Measurements from ENCODE around the gene ERCC6. TPM values are rescaled to one million over a fixed set of nuclear protein-coding genes. Genes with fewer than 3 reads are reported as not detected.

Gene ERCC6
- total and polyA plus RNA-seq, 2 donors (not counting 1 experiment from before 2014, with no cell fraction given), result 8.1 to 59.8 TPM

DNA sequence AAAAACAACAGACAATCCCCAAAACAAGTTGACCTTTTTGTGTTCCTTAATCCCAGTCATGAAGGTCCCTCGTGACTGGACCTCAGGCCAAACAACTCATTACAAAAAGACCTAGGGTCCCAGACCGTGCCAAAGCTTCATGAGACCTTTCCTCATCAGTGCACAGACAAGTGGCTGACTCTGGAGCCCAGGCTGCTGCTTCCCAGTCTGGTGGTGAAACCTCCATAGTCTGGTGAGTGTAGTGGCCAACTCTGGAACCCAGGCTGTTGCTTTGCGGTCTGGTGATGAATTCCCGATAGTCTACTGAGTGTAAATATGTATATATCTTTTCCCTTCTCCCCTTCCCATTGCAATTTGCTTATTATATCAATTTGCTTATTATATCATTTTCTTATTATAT is 49.1 kb upstream of the ERCC6 start:
- no peak overlapping the region for H3K27ac Mint-ChIP-seq
- peaks cover 32% of the 10 kb centered on the region for H3K27me3 Mint-ChIP-seq
- CTCF ChIA-PET, result no interaction called here
- intact Hi-C loops (cut with micrococcal nuclease), result no loop called here
- Histone ChIP-seq H3K9ac (ENCODE audit: low read length) (no peak overlapping the region), H3K27me3 (replicated peaks in 1 of 4; ENCODE audit: control extremely low read depth in 1 of 4, control insufficient read depth in 3 of 4, insufficient read depth in 4 of 4, low read length in 3 of 4) (peaks cover 0 to 8% (median 1%) of the 10 kb centered on the region in 4 experiments), H3K9me3 (ENCODE audit: control extremely low read depth in 1 of 3, control insufficient read depth in 2 of 3, insufficient read depth in 1 of 3, low read length in 2 of 3) (peaks cover 0 to 3% (median 0%) of the 10 kb centered on the region in 3 donors), H3K27ac (ENCODE audit: low read length in 2 of 2) (no peak overlapping the region), H3K36me3 (replicated peaks in 1 of 2; ENCODE audit: control extremely low read depth in 1 of 2, control insufficient read depth in 1 of 2, extremely low read depth in 1 of 2, insufficient read depth in 2 of 2, low read length in 1 of 2) (no peaks in the 10 kb centered on the region), H3K4me3 (ENCODE audit: control extremely low read depth in 1 of 5, extremely low read depth in 1 of 5, insufficient read depth in 1 of 5, low read depth in 2 of 5, low read length in 4 of 5) (no peak overlapping the region), H3K4me2 (replicated peaks; ENCODE audit: low read depth, low read length, poor library complexity, severe bottlenecking) (no peak overlapping the region), H4K20me1 (ENCODE audit: control insufficient read depth, insufficient read depth, low read length, poor library complexity, severe bottlenecking) (no peaks in the 10 kb centered on the region), H3K79me2 (ENCODE audit: control insufficient read depth, insufficient read depth, low read length) (no peaks in the 10 kb centered on the region), H2AFZ (ENCODE audit: insufficient read depth, low read depth, low read length, poor library complexity, severe bottlenecking) (no peak overlapping the region), H3K4me1 (ENCODE audit: control insufficient read depth in 2 of 2, insufficient read depth in 2 of 2, low read length in 2 of 2) (no peaks in the 10 kb centered on the region)
- no peak for DNase-seq
- POLR2A ChIA-PET, result no interaction called here
- TF ChIP-seq, protein P1, sequence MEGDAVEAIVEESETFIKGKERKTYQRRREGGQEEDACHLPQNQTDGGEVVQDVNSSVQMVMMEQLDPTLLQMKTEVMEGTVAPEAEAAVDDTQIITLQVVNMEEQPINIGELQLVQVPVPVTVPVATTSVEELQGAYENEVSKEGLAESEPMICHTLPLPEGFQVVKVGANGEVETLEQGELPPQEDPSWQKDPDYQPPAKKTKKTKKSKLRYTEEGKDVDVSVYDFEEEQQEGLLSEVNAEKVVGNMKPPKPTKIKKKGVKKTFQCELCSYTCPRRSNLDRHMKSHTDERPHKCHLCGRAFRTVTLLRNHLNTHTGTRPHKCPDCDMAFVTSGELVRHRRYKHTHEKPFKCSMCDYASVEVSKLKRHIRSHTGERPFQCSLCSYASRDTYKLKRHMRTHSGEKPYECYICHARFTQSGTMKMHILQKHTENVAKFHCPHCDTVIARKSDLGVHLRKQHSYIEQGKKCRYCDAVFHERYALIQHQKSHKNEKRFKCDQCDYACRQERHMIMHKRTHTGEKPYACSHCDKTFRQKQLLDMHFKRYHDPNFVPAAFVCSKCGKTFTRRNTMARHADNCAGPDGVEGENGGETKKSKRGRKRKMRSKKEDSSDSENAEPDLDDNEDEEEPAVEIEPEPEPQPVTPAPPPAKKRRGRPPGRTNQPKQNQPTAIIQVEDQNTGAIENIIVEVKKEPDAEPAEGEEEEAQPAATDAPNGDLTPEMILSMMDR (IDR thresholded peaks at IDR 0.05), result no peak
- TF ChIP-seq EZH2 (IDR thresholded peaks at IDR 0.05; ENCODE audit: borderline replicate concordance, insufficient read depth, low read depth, low read length, poor library complexity, severe bottlenecking), result no peak
- H3K9me3 Mint-ChIP-seq (ENCODE audit: insufficient read depth), result peaks cover 6% of the 10 kb centered on the region
- no peaks in the 10 kb centered on the region for H3K4me1 Mint-ChIP-seq
- no peak overlapping the region for H3K4me3 Mint-ChIP-seq
- WGBS (ENCODE audit: insufficient coverage), result 78% methylated on average over 1 of the region's 4 CpGs
- ATAC-seq (ENCODE audit: low read depth), result no peak

DNA sequence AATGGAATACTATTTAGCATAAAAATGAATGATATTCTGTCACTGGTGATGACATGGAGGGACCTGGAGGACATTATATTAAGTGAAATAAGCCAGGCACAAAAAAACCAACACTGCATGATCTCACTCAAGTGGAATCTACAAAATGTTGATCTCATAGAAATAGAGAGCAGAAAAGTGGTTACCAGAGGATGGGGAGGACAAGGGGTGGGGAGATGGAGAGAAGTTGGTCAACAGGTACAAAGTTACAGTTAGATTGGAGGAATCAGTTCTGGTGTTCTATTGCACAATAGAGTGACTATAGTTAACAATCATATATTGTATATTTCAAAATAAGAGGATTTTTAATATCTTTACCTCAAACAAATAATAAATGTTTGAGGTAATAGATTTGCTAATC is 46.5 kb upstream of the ERCC6 start:
- CTCF ChIA-PET, result interaction anchor here (1.9 kb wide), 1 partner anchor 8 kb away, joined by 6 read pairs; no protein-coding TSS in a partner anchor

More for the DNA sequence above, 46.5 kb upstream of the ERCC6 start:
- DNase-seq, result no peak
- H3K9me3 Mint-ChIP-seq (ENCODE audit: insufficient read depth), result peaks cover 6% of the 10 kb centered on the region
- Histone ChIP-seq H4K20me1 (ENCODE audit: control insufficient read depth, insufficient read depth, low read length, poor library complexity, severe bottlenecking) (no peaks in the 10 kb centered on the region), H3K79me2 (ENCODE audit: control insufficient read depth, insufficient read depth, low read length) (no peaks in the 10 kb centered on the region), H3K9me3 (ENCODE audit: control extremely low read depth in 1 of 3, control insufficient read depth in 2 of 3, insufficient read depth in 1 of 3, low read length in 2 of 3) (peaks cover 0 to 3% (median 0%) of the 10 kb centered on the region in 3 donors), H3K36me3 (replicated peaks in 1 of 2; ENCODE audit: control extremely low read depth in 1 of 2, control insufficient read depth in 1 of 2, extremely low read depth in 1 of 2, insufficient read depth in 2 of 2, low read length in 1 of 2) (no peaks in the 10 kb centered on the region), H3K27ac (ENCODE audit: low read length in 2 of 2) (no peak overlapping the region), H2AFZ (ENCODE audit: insufficient read depth, low read depth, low read length, poor library complexity, severe bottlenecking) (no peak overlapping the region), H3K27me3 (replicated peaks in 1 of 4; ENCODE audit: control extremely low read depth in 1 of 4, control insufficient read depth in 3 of 4, insufficient read depth in 4 of 4, low read length in 3 of 4) (peaks cover 0 to 3% (median 0%) of the 10 kb centered on the region in 4 experiments), H3K4me1 (ENCODE audit: control insufficient read depth in 2 of 2, insufficient read depth in 2 of 2, low read length in 2 of 2) (no peaks in the 10 kb centered on the region), H3K4me2 (replicated peaks; ENCODE audit: low read depth, low read length, poor library complexity, severe bottlenecking) (no peak overlapping the region), H3K4me3 (ENCODE audit: control extremely low read depth in 1 of 5, extremely low read depth in 1 of 5, insufficient read depth in 1 of 5, low read depth in 2 of 5, low read length in 4 of 5) (no peak overlapping the region), H3K9ac (ENCODE audit: low read length) (no peak overlapping the region)
- intact Hi-C loops (cut with micrococcal nuclease), result no loop called here
- H3K4me3 Mint-ChIP-seq, result no peak overlapping the region
- ATAC-seq (ENCODE audit: low read depth), result no peak
- H3K4me1 Mint-ChIP-seq, result no peaks in the 10 kb centered on the region
- TF ChIP-seq, protein P1 (IDR thresholded peaks at IDR 0.05), result no peak
- TF ChIP-seq EZH2 (IDR thresholded peaks at IDR 0.05; ENCODE audit: borderline replicate concordance, insufficient read depth, low read depth, low read length, poor library complexity, severe bottlenecking), result no peak
- H3K27me3 Mint-ChIP-seq, result peaks cover 29% of the 10 kb centered on the region
- POLR2A ChIA-PET, result no interaction called here
- H3K27ac Mint-ChIP-seq, result no peak overlapping the region
